BLaER1 (cell line): ENCODE measurements around the gene NTN4.

Source experiments
- H3K27ac ChIP-seq: shearing (Covaris generic); formaldehyde crosslinking; 2 replicates; pipeline ENCODE4 v1.8.1; 2022
- H3K27me3 ChIP-seq: shearing (Covaris generic); formaldehyde crosslinking; 2 replicates; pipeline ENCODE4 v1.8.1; 2022
- H3K36me3 ChIP-seq: shearing (Covaris generic); formaldehyde crosslinking; 2 replicates; pipeline ENCODE4 v1.8.1; 2022
- H3K4me1 ChIP-seq: shearing (Covaris generic); formaldehyde crosslinking; 2 replicates; pipeline ENCODE4 v1.8.1; 2022
- H3K4me2 ChIP-seq: shearing (Covaris generic); formaldehyde crosslinking; 2 replicates; pipeline ENCODE4 v1.8.1; 2022
- H3K4me3 ChIP-seq: shearing (Covaris generic); formaldehyde crosslinking; 2 replicates; pipeline ENCODE4 v1.8.1; 2022
- H3K9ac ChIP-seq: shearing (Covaris generic); formaldehyde crosslinking; 2 replicates; pipeline ENCODE4 v1.8.1; 2022
- H3K9me3 ChIP-seq: shearing (Covaris generic); formaldehyde crosslinking; 2 replicates; pipeline ENCODE4 v1.8.1; 2022
- H4K20me1 ChIP-seq: shearing (Covaris generic); formaldehyde crosslinking; 2 replicates; pipeline ENCODE4 v1.8.1; 2022
- Cebpa-rat ChIP-seq: shearing (Covaris generic); IDR thresholded peaks from 2 replicates; pipeline ENCODE4 v1.8.1; 2022

The NTN4 gene

GRCh38 chr12:95717316-95717928 is 73.1 kb downstream of the NTN4 start:
- no peak for TF ChIP-seq Cebpa-rat
- Histone ChIP-seq H3K27me3 (no peaks in the 10 kb centered on the region), H3K36me3 (no peaks in the 10 kb centered on the region), H3K4me3 (no peak overlapping the region), H3K27ac (no peak overlapping the region), H4K20me1 (no peaks in the 10 kb centered on the region), H3K4me1 (no peaks in the 10 kb centered on the region), H3K4me2 (no peak overlapping the region), H3K9me3 (no peaks in the 10 kb centered on the region), H3K9ac (no peak overlapping the region)

GRCh38 chr12:95715177-95715576 is 75.4 kb downstream of the NTN4 start:
- H3K9me3 ChIP-seq, result no peaks in the 10 kb centered on the region
- H3K9ac ChIP-seq, result no peak overlapping the region
- H3K4me3 ChIP-seq, result no peak overlapping the region
- H3K4me2 ChIP-seq, result no peak overlapping the region
- H3K36me3 ChIP-seq, result no peaks in the 10 kb centered on the region
- H3K27me3 ChIP-seq, result no peaks in the 10 kb centered on the region
- no peak overlapping the region for H3K27ac ChIP-seq
- H4K20me1 ChIP-seq, result no peaks in the 10 kb centered on the region
- TF ChIP-seq Cebpa-rat, result no peak
- H3K4me1 ChIP-seq, result no peaks in the 10 kb centered on the region

- no peak overlapping the region for H3K4me2 ChIP-seq
- no peak overlapping the region for H3K4me3 ChIP-seq
- no peaks in the 10 kb centered on the region for H3K27me3 ChIP-seq
- no peaks in the 10 kb centered on the region for H3K9me3 ChIP-seq
- no peaks in the 10 kb centered on the region for H3K36me3 ChIP-seq
- H3K9ac ChIP-seq, result no peak overlapping the region
- no peaks in the 10 kb centered on the region for H3K4me1 ChIP-seq
- no peak for TF ChIP-seq Cebpa-rat
- H3K27ac ChIP-seq, result no peak overlapping the region
- no peaks in the 10 kb centered on the region for H4K20me1 ChIP-seq
Measured at GRCh38 chr12:95712269-95712668, 78.3 kb downstream of the NTN4 start.

- Histone ChIP-seq H3K4me3 (no peak overlapping the region), H3K9ac (no peak overlapping the region), H3K36me3 (no peaks in the 10 kb centered on the region), H3K4me2 (no peak overlapping the region), H3K4me1 (no peaks in the 10 kb centered on the region), H3K27ac (no peak overlapping the region), H4K20me1 (no peaks in the 10 kb centered on the region), H3K27me3 (no peaks in the 10 kb centered on the region), H3K9me3 (no peaks in the 10 kb centered on the region)
- no peak for TF ChIP-seq Cebpa-rat
Measured at GRCh38 chr12:95710386-95710785, 80.2 kb downstream of the NTN4 start.

- no peak for TF ChIP-seq Cebpa-rat
- H3K27ac ChIP-seq, result no peak overlapping the region
- no peak overlapping the region for H3K4me3 ChIP-seq
- no peak overlapping the region for H3K9ac ChIP-seq
- H3K4me2 ChIP-seq, result no peak overlapping the region
- H4K20me1 ChIP-seq, result no peaks in the 10 kb centered on the region
- H3K9me3 ChIP-seq, result no peaks in the 10 kb centered on the region
- no peaks in the 10 kb centered on the region for H3K27me3 ChIP-seq
- no peaks in the 10 kb centered on the region for H3K4me1 ChIP-seq
- H3K36me3 ChIP-seq, result no peaks in the 10 kb centered on the region
Measured at GRCh38 chr12:95709152-95709551, 81.4 kb downstream of the NTN4 start.

DNA sequence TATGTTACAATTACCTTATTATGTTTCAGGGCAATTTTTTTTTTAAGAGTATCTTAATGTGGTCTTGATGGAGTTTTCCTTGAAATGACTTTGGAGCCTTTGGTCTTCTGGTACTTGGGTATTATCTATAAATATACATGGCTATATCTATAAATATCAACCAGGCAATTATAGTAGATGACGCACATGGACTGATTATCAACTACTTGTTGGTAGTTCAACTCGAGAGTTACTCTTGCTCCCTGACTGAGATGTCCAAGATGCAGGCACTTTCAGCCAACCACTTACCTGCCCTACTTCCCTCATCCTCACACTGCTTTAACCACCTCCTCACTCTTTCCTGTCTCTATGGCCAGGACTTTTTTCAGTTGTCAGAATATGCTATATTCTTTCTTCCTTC is 85.4 kb downstream of the NTN4 start:
- H3K9ac ChIP-seq, result no peak overlapping the region
- H3K36me3 ChIP-seq, result no peaks in the 10 kb centered on the region
- H3K4me1 ChIP-seq, result no peaks in the 10 kb centered on the region
- H3K4me2 ChIP-seq, result no peak overlapping the region
- no peak overlapping the region for H3K27ac ChIP-seq
- H4K20me1 ChIP-seq, result no peaks in the 10 kb centered on the region
- no peaks in the 10 kb centered on the region for H3K9me3 ChIP-seq
- TF ChIP-seq Cebpa-rat, result no peak
- no peak overlapping the region for H3K4me3 ChIP-seq
- H3K27me3 ChIP-seq, result no peaks in the 10 kb centered on the region

DNA sequence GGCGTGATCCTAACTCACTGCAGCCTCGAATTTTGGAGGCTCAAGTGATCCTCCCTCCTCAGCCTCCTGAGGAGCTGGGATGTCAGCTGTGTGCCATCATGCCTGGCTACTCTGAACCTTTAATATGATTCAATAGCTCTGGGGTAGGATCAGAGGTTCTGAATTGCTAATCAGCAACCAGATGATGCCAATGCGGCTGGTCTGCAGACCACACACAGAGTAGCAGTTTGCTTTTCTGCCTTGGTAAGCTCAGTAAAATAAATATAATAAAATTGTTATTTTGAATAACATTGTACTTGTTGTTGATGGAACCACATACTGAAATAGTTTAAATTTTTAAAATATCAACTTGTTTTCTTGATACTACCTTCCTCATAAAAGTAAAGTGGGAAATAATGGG is 86.6 kb downstream of the NTN4 start:
- no peak for TF ChIP-seq Cebpa-rat
- no peak overlapping the region for H3K4me3 ChIP-seq
- no peaks in the 10 kb centered on the region for H3K27me3 ChIP-seq
- H4K20me1 ChIP-seq, result no peaks in the 10 kb centered on the region
- no peak overlapping the region for H3K27ac ChIP-seq
- H3K4me1 ChIP-seq, result no peaks in the 10 kb centered on the region
- no peak overlapping the region for H3K4me2 ChIP-seq
- H3K9me3 ChIP-seq, result no peaks in the 10 kb centered on the region
- no peaks in the 10 kb centered on the region for H3K36me3 ChIP-seq
- no peak overlapping the region for H3K9ac ChIP-seq

DNA sequence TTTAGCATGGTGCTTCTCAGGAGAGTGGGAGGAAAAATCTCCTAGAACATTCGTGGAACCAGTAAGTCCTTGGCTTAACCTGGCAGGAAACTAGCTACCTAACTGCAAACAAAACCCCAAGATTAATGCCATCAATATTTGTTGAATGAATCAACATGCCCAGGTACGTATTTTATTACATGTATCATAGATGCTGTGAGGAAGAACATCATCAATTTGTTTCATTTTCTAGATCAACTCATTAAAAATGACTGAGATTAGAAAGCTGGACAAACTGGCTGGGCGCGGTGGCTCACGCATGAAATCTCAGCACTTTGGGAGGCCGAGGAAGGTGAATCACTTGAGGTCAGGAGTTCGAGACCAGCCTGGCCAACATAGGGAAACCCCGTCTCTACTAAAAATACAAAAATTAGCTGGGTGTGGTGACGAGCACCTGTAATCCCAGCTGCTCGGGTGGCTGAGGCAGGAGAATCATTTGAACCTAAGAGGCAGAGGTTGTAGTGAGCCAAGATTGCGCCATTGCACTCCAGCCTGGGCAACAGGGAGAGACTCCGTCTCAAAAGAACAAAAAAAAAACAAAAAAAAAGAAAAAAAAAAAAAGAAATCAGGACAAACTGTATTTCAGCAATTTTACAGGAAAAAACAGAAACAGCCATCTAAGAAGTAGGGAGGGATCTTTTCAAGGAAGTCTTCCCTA is 88.7 kb downstream of the NTN4 start:
- Histone ChIP-seq H3K9ac (no peak overlapping the region), H3K27ac (no peak overlapping the region)
- no peak for TF ChIP-seq Cebpa-rat

DNA sequence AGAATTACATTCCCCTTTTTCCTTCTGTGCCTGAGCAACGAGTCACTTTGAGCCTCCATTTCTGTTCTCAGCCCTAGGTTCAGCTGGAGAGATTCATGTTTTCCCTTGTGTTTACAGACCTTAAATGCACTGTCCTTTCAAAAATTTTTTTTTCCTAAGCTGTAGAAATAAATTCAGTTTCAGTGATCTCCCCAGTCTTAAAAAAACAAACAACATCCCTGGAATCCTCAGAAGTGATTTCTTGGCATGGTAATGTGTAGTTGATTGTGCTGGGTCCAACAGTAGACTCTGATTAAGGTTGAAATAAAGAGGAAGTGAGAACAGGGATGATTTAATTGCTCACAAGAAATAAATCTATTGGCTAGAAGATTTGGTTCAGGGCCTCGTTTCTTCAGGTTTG is 89.3 kb downstream of the NTN4 start:
- Histone ChIP-seq H3K27me3 (no peaks in the 10 kb centered on the region), H3K4me1 (no peaks in the 10 kb centered on the region), H3K9me3 (no peaks in the 10 kb centered on the region), H3K36me3 (no peaks in the 10 kb centered on the region), H3K4me3 (no peak overlapping the region), H3K27ac (no peak overlapping the region), H3K9ac (no peak overlapping the region), H4K20me1 (no peaks in the 10 kb centered on the region), H3K4me2 (no peak overlapping the region)
- no peak for TF ChIP-seq Cebpa-rat

More for the DNA sequence above, 88.7 kb downstream of the NTN4 start:
- Histone ChIP-seq H3K27me3 (no peaks in the 10 kb centered on the region), H3K4me3 (no peak overlapping the region), H3K4me1 (no peaks in the 10 kb centered on the region), H3K36me3 (no peaks in the 10 kb centered on the region), H4K20me1 (no peaks in the 10 kb centered on the region), H3K4me2 (no peak overlapping the region), H3K9me3 (no peaks in the 10 kb centered on the region)

DNA sequence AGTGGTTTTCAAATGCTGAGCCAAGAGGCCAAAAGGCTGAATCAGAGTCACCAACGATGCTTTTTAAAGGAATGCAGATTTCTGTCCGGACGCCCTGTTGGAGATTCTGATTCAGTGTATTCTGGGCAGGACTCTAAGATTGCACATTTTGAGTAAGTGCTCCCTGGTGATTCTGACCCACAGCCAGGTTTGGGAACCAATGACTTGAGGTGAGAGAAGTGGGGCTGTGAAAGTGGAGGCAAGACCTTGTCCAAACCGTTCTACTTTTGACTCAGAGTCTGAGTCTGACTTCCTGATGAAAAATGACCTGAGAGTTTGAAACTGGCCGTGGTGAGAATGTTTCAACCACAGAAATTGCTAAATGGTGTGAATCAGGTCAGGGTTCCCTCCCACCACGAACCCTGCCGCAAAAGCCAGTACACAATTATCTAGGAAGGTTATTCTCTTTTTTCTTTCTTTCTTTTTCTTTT is 90.2 kb downstream of the NTN4 start:
- H3K4me2 ChIP-seq, result no peak overlapping the region
- TF ChIP-seq Cebpa-rat, result no peak
- no peaks in the 10 kb centered on the region for H4K20me1 ChIP-seq
- no peak overlapping the region for H3K9ac ChIP-seq
- no peaks in the 10 kb centered on the region for H3K9me3 ChIP-seq
- no peak overlapping the region for H3K27ac ChIP-seq
- H3K27me3 ChIP-seq, result no peaks in the 10 kb centered on the region
- H3K4me3 ChIP-seq, result no peak overlapping the region
- no peaks in the 10 kb centered on the region for H3K36me3 ChIP-seq
- no peaks in the 10 kb centered on the region for H3K4me1 ChIP-seq
